ENCODE results near the gene SWAP70. TPM values are rescaled to one million over a fixed set of nuclear protein-coding genes. Genes with fewer than 3 reads are reported as not detected.

The SWAP70 gene
- total RNA-seq, 2 donors from 2014 or later: 18.8 to 22.1 TPM

DNA sequence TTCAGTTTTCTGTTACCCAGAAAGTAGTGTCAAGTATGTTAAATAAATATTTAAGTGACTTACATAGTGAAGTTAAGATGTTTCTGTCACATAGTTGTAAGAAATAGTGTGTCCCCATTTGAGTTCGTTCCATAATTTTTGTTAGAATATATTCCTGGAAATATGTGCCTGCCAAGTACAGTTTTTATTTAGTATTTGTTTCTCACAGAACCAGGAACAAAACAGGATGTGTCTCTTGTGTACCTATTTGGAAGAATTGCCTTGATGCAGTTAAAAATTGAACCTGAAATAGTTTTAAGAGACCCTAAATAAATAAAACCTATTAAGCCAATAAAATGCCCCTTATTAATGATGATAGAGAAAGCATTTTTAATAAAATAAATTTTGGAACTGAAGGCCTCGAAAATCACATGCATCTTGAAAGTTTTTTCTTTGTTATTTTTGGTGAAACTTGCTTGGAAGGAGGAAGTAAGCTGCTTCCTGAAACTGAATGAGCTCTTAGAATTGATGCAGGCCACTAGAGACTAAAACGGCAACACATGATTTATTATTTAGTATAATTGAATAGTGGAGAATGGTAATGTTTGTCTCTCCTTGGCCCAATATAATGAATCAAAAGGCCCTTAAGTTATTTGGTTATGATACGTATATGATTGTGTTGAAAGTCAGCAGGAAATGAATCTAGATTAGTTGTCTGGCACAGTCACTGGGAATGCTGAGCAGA is 55.9 kb downstream of the SWAP70 start:
- Histone ChIP-seq H3K27ac (peak overlapping the region in 3 of 4 donors; percentile 40 to 65 (median 64)), H3K36me3 (replicated peaks in 1 of 2; ENCODE audit: insufficient read depth in 1 of 2, low read depth in 2 of 2) (peaks cover 0 to 1% of the 10 kb centered on the region in 2 donors), H3K27me3 (no peaks in the 10 kb centered on the region), H3K4me3 (no peak overlapping the region), H3K4me1 (peaks cover 27% of the 10 kb centered on the region), H3K9me3 (no peaks in the 10 kb centered on the region)
- DNase-seq (no peak), ATAC-seq (peak; percentile 34)
- WGBS, 2 donors: 41 to 58% methylated on average over 4 of the region's 4 CpGs
- intact Hi-C loops (cut with DNase I): no loop called here
- TF ChIP-seq POLR2A (IDR thresholded peaks at IDR 0.05): no peak
- TF ChIP-seq, protein P1, sequence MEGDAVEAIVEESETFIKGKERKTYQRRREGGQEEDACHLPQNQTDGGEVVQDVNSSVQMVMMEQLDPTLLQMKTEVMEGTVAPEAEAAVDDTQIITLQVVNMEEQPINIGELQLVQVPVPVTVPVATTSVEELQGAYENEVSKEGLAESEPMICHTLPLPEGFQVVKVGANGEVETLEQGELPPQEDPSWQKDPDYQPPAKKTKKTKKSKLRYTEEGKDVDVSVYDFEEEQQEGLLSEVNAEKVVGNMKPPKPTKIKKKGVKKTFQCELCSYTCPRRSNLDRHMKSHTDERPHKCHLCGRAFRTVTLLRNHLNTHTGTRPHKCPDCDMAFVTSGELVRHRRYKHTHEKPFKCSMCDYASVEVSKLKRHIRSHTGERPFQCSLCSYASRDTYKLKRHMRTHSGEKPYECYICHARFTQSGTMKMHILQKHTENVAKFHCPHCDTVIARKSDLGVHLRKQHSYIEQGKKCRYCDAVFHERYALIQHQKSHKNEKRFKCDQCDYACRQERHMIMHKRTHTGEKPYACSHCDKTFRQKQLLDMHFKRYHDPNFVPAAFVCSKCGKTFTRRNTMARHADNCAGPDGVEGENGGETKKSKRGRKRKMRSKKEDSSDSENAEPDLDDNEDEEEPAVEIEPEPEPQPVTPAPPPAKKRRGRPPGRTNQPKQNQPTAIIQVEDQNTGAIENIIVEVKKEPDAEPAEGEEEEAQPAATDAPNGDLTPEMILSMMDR (IDR thresholded peaks at IDR 0.05): no peak

DNA sequence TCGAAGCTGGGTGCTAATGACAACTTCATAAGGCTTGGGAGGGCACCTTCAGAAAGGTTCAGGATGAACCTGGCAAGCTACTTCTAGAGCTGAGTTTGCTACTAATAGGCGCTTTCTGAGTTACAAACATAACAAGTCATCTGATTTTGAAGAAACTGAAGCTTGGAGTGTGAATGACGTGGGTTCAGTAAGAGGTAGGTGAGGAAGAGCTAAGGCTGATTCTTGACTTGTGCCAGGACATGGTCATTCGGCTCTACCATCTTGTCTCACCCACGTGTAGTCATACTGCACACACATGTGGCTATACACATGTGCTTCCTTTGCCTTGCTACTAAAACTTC is 56.4 kb downstream of the SWAP70 start:
- H3K27ac ChIP-seq: peak overlapping the region in 3 of 4 donors; percentile 27 to 65 (median 64)
- peaks cover 0 to 1% of the 10 kb centered on the region in 2 donors for H3K36me3 ChIP-seq (replicated peaks in 1 of 2; ENCODE audit: insufficient read depth in 1 of 2, low read depth in 2 of 2)
- peaks cover 27% of the 10 kb centered on the region for H3K4me1 ChIP-seq
- intact Hi-C loops (cut with DNase I): no loop called here
- DNase-seq (no peak), ATAC-seq (peak; percentile 37)
- no peaks in the 10 kb centered on the region for H3K27me3 ChIP-seq
- H3K4me3 ChIP-seq: no peak overlapping the region
- H3K9me3 ChIP-seq: no peaks in the 10 kb centered on the region
- 75 to 80% methylated on average over 5 of the region's 5 CpGs for WGBS, 2 donors
- TF ChIP-seq, protein P1 (IDR thresholded peaks at IDR 0.05): no peak
- no peak for TF ChIP-seq POLR2A (IDR thresholded peaks at IDR 0.05)

DNA sequence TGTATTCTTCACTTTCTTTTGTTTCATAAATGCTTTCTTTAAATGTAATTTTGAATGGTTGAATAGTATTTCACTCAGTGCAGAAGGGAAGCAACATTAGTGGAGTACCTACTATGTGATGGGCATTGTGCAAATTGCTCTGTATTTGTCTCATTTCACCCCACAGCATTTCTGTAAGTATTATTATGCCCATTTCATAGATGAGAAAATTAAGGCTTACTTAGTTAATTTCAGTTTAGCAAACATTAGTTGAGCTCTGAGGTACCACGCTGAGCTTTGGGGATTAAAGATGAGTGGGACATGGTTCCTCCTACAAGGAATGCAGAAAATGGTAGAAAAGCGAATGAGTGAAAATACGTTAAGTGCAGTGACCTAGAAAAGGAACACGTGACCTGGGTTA is 58.1 kb downstream of the SWAP70 start:
- TF ChIP-seq, protein P1 (IDR thresholded peaks at IDR 0.05): no peak
- no peak for TF ChIP-seq POLR2A (IDR thresholded peaks at IDR 0.05)
- Histone ChIP-seq H3K27me3 (no peaks in the 10 kb centered on the region), H3K4me3 (no peak overlapping the region), H3K9me3 (no peaks in the 10 kb centered on the region), H3K27ac (no peak overlapping the region), H3K36me3 (replicated peaks in 1 of 2; ENCODE audit: insufficient read depth in 1 of 2, low read depth in 2 of 2) (no peaks in the 10 kb centered on the region), H3K4me1 (peaks cover 32% of the 10 kb centered on the region)
- DNase-seq: no peak
- intact Hi-C loops (cut with DNase I): no loop called here
- no peak for ATAC-seq
- WGBS, 2 donors: 94 to 98% methylated on average over 4 of the region's 4 CpGs

DNA sequence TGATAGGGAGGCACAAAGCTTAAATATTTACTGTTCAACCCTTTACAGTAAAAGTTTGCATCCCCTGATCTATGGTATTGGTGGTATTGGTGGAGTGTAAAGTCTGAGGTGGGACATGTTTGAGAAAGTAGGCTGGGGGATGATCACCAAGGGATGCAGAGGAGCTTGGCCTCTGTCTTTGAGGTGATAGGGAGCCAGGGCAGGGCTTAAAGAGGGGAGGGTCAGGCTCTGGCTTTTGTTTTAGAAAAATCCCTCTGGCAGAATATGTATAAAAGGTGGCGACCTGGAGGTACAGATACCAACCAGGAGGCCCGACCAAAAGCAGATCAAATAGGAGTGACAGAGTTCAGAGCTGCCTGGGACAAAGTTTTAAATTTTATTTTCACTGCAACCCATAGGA is 59.0 kb downstream of the SWAP70 start:
- Histone ChIP-seq H3K36me3 (replicated peaks in 1 of 2; ENCODE audit: insufficient read depth in 1 of 2, low read depth in 2 of 2) (no peaks in the 10 kb centered on the region), H3K4me1 (peaks cover 30% of the 10 kb centered on the region), H3K9me3 (no peaks in the 10 kb centered on the region), H3K27ac (no peak overlapping the region), H3K4me3 (no peak overlapping the region), H3K27me3 (no peaks in the 10 kb centered on the region)
- DNase-seq (no peak), ATAC-seq (no peak)
- WGBS, 2 donors: 83 to 91% methylated on average over 2 of the region's 2 CpGs
- intact Hi-C loops (cut with DNase I): no loop called here
- no peak for TF ChIP-seq POLR2A (IDR thresholded peaks at IDR 0.05)
- TF ChIP-seq, protein P1 (IDR thresholded peaks at IDR 0.05): no peak
